Smooth muscle cell (in vitro differentiated cells): ENCODE data around the gene CPE. TPM values are rescaled to one million over a fixed set of nuclear protein-coding genes. Genes with fewer than 3 reads are reported as not detected.

Experiments used
- DNase-seq: peaks from one replicate; lab custom pipeline; 2025; ENCODE audit not compliant: unreplicated experiment; lab: John Stamatoyannopoulos, UW
- H2AFZ ChIP-seq: fragments of 200-600 bp; sonication (generic); 2 replicates; pipeline ENCODE4 v1.6.0; 2016; ENCODE audit warnings: antibody characterized with exemption, low read depth, mild to moderate bottlenecking
- H3F3A ChIP-seq: fragments of 200-600 bp; sonication (generic); 2 replicates; pipeline ENCODE4 v1.6.0; 2017; ENCODE audit warnings: antibody characterized with exemption, low read depth
- H3K27ac ChIP-seq: fragments of 200-600 bp; sonication (generic); 2 replicates; pipeline ENCODE4 v1.5.1; 2016; ENCODE audit warnings: low read depth, mild to moderate bottlenecking
- H3K27me3 ChIP-seq: fragments of 200-600 bp; sonication (generic); 2 replicates; pipeline ENCODE4 v1.6.1; 2016; ENCODE audit warnings: low read depth, mild to moderate bottlenecking
- H3K36me3 ChIP-seq: fragments of 200-600 bp; sonication (generic); 2 replicates; pipeline ENCODE4 v1.5.1; 2016; ENCODE audit warnings: low read depth
- H3K4me1 ChIP-seq: fragments of 200-600 bp; sonication (generic); 2 replicates; pipeline ENCODE4 v1.5.1; 2016; ENCODE audit warnings: low read depth
- H3K4me2 ChIP-seq: fragments of 200-600 bp; sonication (generic); 2 replicates; pipeline ENCODE4 v1.6.0; 2016; ENCODE audit warnings: mild to moderate bottlenecking
- H3K4me3 ChIP-seq: fragments of 200-600 bp; sonication (generic); 2 replicates; pipeline ENCODE4 v1.5.1; 2016; ENCODE audit warnings: mild to moderate bottlenecking
- H3K79me2 ChIP-seq: fragments of 200-600 bp; sonication (generic); 2 replicates; pipeline ENCODE4 v1.6.0; 2016; ENCODE audit warnings: low read depth, mild to moderate bottlenecking
- H3K9ac ChIP-seq: fragments of 200-600 bp; sonication (generic); 2 replicates; pipeline ENCODE4 v1.6.0; 2016; ENCODE audit warnings: low read depth
- H3K9me3 ChIP-seq: fragments of 200-600 bp; sonication (generic); replicated peaks from 2 replicates; pipeline ENCODE4 v1.5.1; 2016; ENCODE audit warnings: low read depth
- H4K20me1 ChIP-seq: fragments of 200-600 bp; sonication (generic); 2 replicates; pipeline ENCODE4 v1.6.0; 2016; ENCODE audit warnings: low read depth
- CTCF ChIP-seq: fragments of 200-600 bp; sonication (generic); IDR thresholded peaks from 2 replicates; pipeline ENCODE4 v1.5.1; 2017; ENCODE audit warnings: borderline replicate concordance, mild to moderate bottlenecking, antibody characterized with exemption; ENCODE audit not compliant: insufficient read depth, poor library complexity, severe bottlenecking
- WGBS: methylation state at CpG from one replicate; pipeline ENCODE4 v1.1.7; 2016; ENCODE audit warnings: low lambda C conversion rate; 5-methylcytosine and 5-hydroxymethylcytosine counted together
- polyA plus RNA-seq: library from polyadenylated mRNA; unstranded; fragments of >200 nt; fragmentation: Nextera tagmentation; extraction: Ambion mirVana; gene quantifications from 2 replicates; pipeline ENCODE4 v1.2.1, GENCODE V29; 2016
- total RNA-seq: library from RNA; depleted of rRNA; stranded (reverse); fragments of >200 nt; gene quantifications from 2 replicates; pipeline ENCODE4 v1.2.3, GENCODE V29; 2014

Gene CPE
- total and polyA plus RNA-seq, 2 experiments from 2014 or later = 45.9 to 47.6 TPM

- no peak for TF ChIP-seq CTCF
- Histone ChIP-seq H4K20me1 (no peaks in the 10 kb centered on the region), H3K27ac (no peak overlapping the region), H3K4me3 (no peak overlapping the region), H3K4me2 (no peak overlapping the region), H3K4me1 (no peaks in the 10 kb centered on the region), H3K9ac (no peak overlapping the region), H2AFZ (no peak overlapping the region), H3K9me3 (no peaks in the 10 kb centered on the region), H3K27me3 (no peaks in the 10 kb centered on the region), H3F3A (no peaks in the 10 kb centered on the region), H3K79me2 (no peaks in the 10 kb centered on the region), H3K36me3 (no peaks in the 10 kb centered on the region)
- 95% methylated on average over 4 of the region's 4 CpGs for WGBS
- no peak for DNase-seq
These were observed 11.8 kb upstream of the CPE start for GRCh38 chr4:165367040-165367439.

DNA sequence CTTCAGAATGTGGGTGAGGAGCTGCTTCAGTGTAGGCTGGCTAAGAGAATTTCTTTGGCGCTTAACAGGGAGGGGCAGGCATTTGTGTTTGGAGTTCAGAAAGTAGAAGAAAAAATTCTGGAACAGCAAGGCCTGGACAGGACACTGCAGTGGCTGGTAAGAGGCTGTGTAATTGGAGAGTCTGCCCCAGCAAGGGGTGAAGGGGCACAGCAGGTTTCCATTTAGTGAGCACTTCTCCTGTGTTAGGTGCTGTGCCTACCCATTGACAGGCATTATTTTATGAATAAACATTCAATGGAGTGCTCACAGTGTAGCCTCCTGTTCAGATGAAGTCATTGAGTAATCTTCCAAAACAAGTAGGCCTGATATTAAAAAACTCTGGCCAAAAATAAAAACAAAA is 10.7 kb upstream of the CPE start:
- H3K4me1 ChIP-seq = no peaks in the 10 kb centered on the region
- H3K4me2 ChIP-seq = no peak overlapping the region
- no peaks in the 10 kb centered on the region for H3K9me3 ChIP-seq
- H3K4me3 ChIP-seq = no peak overlapping the region
- no peak overlapping the region for H3K9ac ChIP-seq
- no peak overlapping the region for H3K27ac ChIP-seq
- H3K79me2 ChIP-seq = no peaks in the 10 kb centered on the region
- DNase-seq = no peak
- TF ChIP-seq CTCF = no peak
- no peaks in the 10 kb centered on the region for H3F3A ChIP-seq
- H3K27me3 ChIP-seq = no peaks in the 10 kb centered on the region
- 100% methylated on average over 1 of the region's 1 CpG for WGBS
- no peaks in the 10 kb centered on the region for H4K20me1 ChIP-seq
- no peak overlapping the region for H2AFZ ChIP-seq
- no peaks in the 10 kb centered on the region for H3K36me3 ChIP-seq

- H4K20me1 ChIP-seq = no peaks in the 10 kb centered on the region
- no peak for DNase-seq
- no peak overlapping the region for H3K4me3 ChIP-seq
- no peaks in the 10 kb centered on the region for H3K79me2 ChIP-seq
- no peak overlapping the region for H3K9ac ChIP-seq
- H3K4me1 ChIP-seq = no peaks in the 10 kb centered on the region
- no peaks in the 10 kb centered on the region for H3K27me3 ChIP-seq
- no peaks in the 10 kb centered on the region for H3K36me3 ChIP-seq
- H3K9me3 ChIP-seq = no peaks in the 10 kb centered on the region
- no peak for TF ChIP-seq CTCF
- no peak overlapping the region for H3K27ac ChIP-seq
- 91% methylated on average over 1 of the region's 1 CpG for WGBS
- no peak overlapping the region for H2AFZ ChIP-seq
- H3F3A ChIP-seq = no peaks in the 10 kb centered on the region
- H3K4me2 ChIP-seq = no peak overlapping the region
These were observed 10.2 kb upstream of the CPE start for GRCh38 chr4:165368567-165368966.

DNA sequence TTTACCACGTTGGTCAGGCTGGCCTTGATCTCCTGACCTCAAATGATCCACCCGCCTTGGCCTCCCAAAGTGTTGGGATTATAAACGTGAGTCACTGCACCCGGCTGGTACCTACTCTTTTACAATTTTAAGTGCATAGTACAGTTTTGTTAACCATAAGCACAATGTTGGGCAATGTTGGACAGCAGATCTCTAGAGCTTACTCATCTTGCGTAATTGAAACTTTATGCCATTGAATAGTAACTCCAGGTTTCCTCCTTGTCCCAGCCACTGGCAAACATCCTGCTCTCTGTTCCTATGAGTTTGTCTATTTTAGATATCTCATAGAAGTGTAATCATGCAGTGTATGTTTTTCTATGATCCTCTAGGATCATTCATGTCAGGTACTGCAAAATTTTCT is 9.3 kb upstream of the CPE start:
- 60% methylated on average over 5 of the region's 5 CpGs for WGBS
- Histone ChIP-seq H3K4me3 (no peak overlapping the region), H3K9me3 (no peaks in the 10 kb centered on the region), H3F3A (no peaks in the 10 kb centered on the region), H3K27me3 (no peaks in the 10 kb centered on the region), H3K27ac (no peak overlapping the region), H4K20me1 (no peaks in the 10 kb centered on the region), H3K4me2 (no peak overlapping the region), H3K36me3 (no peaks in the 10 kb centered on the region), H3K9ac (no peak overlapping the region), H2AFZ (no peak overlapping the region), H3K79me2 (no peaks in the 10 kb centered on the region), H3K4me1 (no peaks in the 10 kb centered on the region)
- no peak for DNase-seq
- TF ChIP-seq CTCF = no peak
